HG03196 (cell line): ENCODE results near the gene TMEM120B.

Experiments
- ATAC-seq: cut with Tn5 transposase; IDR thresholded peaks from one replicate; pipeline ENCODE4 v1.9.1; 2021; ENCODE audit not compliant: unreplicated experiment

Gene TMEM120B

GRCh38 chr12:121830588-121831265, 118.2 kb downstream of the TMEM120B start:
- no peak for ATAC-seq
